GM19035 (cell line): ENCODE results near the gene CCHCR1.

Source experiments
- ATAC-seq: cut with Tn5 transposase; IDR thresholded peaks from one replicate; pipeline ENCODE4 v1.9.1; 2021; ENCODE audit not compliant: unreplicated experiment

CCHCR1 gene

GRCh38 chr6:31130751-31131150 is 26.9 kb downstream of the CCHCR1 start:
- no peak for ATAC-seq

- ATAC-seq = no peak
Measured at GRCh38 chr6:31129130-31129529, 28.5 kb downstream of the CCHCR1 start.

DNA sequence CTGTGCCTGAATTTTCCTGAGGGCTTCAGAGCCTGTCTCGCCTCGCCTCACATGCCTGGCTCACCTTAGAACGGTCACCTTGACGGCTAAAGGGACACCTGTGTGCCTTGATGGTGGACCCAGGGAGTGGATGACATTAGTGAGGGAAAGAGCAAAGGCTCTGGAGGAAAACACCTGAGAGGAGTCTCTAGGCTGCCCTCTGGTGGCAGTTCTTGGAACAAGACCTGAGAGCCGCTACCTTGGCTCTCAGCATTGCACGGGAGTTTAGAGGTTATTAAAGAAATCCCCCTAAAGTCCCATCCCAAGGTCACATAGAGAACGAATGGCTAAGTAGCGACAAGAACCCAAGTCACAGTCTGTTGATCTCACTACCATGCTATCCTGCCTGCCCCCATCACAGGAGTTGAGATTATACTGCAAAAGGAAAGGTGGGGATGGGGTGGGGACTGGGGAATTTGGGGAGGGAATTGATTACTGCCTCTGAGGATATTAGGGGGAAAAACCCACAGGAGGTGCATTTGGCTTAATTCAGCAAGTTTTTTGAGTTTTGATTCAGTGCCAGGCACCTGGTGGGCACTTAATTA is 29.4 kb downstream of the CCHCR1 start:
- no peak for ATAC-seq

GRCh38 chr6:31126396-31127175 is 31.0 kb downstream of the CCHCR1 start:
- ATAC-seq = no peak

DNA sequence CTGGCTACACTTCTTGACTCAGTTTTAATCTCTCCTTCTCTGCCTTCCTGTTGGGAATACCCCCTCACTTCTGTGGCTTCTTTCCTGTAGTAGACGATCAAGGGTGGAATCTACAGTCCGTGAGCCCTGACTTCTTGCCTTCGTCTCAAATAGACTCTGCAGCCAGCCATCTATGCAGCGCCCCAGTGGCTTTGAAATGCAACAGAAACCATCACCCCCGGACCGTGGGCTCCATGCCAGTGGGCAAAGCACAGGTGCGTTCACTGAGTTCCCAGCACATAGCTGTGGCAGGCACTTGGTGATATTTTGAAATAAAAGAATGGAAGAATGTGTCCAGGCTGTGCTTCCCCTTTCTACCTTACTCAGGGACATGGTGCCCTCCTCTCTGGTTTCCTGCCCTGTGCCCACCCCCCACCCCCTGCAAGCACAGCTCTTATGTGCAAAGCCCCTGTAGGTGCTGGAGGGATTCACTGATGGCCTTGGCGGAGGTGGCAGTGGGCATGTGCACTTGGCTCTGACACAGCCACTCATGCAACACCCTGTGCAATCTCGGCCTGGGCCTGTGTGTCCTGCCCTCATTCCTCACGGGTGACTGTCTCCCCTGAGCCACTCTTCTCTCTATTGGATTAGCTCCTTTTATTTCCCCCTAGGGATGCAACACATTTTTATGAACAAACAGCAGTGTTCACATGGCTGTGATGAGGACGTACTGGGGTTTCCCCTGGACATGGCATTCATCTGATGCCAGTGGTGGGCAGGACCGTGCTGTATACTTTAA is 31.8 kb downstream of the CCHCR1 start:
- no peak for ATAC-seq

- no peak for ATAC-seq
Measured at GRCh38 chr6:31125162-31125561, 32.4 kb downstream of the CCHCR1 start.

DNA sequence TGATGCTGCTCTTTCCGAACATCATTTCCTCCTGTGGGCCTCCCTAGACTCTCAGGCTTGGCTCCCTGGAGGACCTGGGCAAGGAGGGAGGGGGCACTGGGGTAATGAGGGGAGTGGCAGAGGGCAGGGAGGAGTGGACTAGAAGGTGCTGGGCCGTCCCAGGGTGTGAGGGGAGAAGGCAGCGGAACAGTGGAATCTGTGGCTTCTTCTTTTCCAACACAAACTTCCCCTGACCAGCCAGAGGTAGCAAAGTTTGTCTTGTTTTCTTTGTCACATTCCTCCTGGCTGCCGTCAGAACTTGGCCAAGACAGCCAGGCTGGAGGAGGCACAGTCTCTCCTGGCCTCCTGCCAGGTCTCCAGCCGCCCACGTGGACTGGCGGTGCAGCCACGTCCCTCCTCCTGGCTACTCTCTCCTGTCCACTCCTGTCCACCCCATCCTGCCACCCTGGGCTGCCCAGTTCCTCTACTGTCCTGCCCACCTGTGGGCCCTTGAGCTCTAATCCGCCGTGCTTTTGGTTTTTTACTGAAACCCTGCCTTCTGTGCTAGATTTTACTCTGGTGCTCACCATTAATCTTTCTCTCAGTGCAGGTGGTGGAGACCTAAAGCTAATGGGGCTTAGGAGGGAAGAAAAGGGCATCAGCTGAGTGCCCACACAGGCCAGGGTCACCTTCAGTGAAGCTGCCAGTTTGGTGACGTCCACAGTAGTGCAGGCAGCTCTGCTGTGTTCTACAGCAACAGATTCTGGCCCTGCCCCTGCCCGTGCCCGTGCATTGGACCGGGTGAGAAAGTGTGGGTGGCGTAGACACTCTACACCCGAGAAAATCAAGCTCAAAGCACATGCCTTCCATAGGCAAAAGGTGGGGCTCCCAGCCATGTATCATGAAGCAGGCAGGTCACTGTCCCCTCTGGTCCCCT is 34.6 kb downstream of the CCHCR1 start:
- no peak for ATAC-seq

DNA sequence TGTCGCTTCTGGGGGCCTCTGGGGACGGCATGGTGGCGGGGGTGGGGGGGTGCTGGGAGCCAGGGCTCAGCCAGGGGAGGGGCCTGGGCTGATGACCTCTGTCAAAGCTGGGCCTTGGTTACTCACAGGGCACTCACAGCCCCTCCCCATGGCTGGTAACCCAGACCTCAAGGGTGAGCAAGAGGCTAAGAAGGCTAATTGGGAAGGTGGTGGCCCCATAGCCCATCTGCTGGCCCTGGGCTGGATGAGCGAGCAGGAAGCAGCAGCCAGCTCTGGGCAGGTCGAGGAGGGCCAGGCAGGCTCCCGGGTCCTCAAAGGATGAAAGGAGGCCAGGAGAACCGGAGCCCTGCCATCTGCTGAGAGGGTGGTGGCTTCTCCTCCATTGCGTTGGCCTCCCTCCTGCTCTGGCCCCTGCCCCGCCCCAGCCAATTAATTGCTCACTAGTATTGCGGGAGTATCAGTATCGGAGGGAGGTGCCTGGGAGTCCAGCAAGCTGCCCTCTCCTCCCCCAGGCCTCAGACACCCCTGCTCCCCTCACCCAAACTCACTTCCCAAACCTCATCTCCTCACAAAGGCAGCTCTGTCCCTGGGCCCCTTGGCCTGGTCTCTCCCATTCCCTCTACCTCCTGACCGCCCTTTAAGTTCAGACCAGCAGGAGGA is 36.3 kb downstream of the CCHCR1 start:
- no peak for ATAC-seq

DNA sequence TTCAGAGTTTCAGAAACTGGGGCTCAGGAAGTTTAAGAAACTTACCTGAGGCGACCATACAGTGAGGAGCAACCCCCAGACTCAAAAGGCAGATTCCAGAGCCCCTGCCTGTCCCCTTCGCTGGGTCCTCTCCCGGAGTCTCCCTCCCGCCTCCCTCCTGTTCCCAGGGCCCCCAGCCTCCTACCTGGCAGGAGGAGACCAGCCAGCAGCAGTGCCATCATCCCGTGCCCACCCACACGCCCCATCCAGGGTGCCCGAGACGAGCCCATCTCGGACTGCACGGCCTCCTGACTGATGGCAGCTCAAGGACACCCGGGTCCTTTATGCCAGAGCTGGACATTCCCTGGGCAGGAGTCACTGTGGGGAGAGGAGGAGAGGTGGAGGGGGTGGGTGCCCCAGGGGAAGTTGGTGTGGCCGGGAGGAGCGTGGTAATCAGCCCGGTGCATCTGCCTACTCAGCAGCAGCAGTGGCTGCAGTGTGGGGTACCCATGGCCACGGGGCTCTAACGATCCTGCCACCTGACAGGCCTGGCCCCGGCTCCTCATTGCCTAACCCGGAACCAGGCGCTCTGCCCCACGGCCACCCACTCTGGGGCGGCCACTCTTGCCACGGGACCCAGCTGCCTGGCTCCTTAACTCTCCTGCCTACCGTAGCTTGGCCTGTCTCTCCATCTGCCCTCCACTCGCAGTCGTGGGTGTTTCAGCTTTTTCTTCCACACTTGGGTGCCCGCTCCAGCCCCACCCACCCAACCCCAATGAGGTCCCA is 37.3 kb downstream of the CCHCR1 start, which contains the start of gene CDSN:
TSS of gene CDSN (minus strand) at position 296 of the 765 bp plus-strand sequence. CDS start at position 269, 27 bp downstream.
- no peak for ATAC-seq

DNA sequence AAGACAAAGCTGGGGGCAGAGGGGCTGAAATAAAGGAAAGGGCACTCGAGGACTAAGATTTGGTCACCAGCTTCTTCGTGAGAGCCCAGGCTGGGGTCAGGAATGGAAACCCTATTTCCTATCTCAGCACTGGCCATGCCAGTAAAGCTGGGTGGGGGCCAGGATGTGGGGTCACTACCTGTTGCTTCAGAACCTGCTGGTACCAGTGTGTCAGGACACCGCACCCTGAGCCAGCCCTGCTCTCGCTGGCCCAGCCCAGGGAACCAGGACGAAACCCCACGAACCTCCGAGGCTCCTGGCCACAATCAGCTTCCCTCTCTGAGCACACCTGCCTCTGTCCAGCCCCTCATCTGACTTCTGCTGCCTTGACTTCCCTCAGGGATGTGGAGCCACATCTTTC is 39.4 kb downstream of the CCHCR1 start:
- no peak for ATAC-seq

DNA sequence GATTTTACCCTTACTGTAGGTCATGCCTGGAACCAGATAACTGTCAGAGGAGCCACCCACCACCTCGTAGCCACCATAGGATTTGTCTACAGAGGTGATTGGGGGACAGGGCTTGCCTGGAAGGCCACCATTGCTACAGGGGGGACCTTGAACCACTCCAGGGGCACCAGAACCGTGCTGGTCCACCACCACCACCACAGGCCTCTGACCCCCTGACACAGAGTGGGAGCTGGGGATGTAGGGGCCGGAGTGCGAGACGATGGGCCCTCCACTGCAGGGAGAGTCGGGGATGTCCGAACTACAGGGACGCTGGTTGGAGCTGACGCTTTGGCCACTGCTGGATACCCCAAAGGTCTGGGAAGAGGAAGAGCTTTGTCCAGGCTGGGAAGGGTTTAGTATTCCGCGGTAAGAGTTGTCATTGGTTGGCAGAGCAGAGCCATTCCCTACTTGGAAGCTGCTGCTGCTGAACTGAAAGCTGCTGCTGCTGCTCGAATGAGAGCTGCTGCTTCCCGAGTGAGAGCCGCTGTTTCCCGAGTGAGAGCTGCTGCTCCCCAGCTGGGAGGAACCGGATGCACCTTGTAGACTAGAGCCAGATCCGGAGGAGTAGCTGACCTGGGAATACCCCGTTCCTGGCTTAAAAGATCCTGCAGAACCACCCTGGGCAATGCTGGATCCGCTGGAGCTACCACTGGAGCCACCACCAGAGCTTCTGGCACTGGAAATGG is 40.8 kb downstream of the CCHCR1 start:
- ATAC-seq = no peak

- ATAC-seq = no peak
Measured at GRCh38 chr6:31115941-31116560, 41.6 kb downstream of the CCHCR1 start.

GRCh38 chr6:31114970-31115849 is 42.4 kb downstream of the CCHCR1 start:
- ATAC-seq = no peak

- ATAC-seq = no peak
Measured at GRCh38 chr6:31114541-31114878, 43.1 kb downstream of the CCHCR1 start, which contains the start of gene PSORS1C1. Gene PSORS1C1 (plus strand): TSS chr6:31114800. CDS start chr6:31129633, 14,833 bp downstream.

- ATAC-seq = no peak
Measured at GRCh38 chr6:31113861-31114540, 43.6 kb downstream of the CCHCR1 start.

GRCh38 chr6:31112478-31112877 is 45.1 kb downstream of the CCHCR1 start, which contains the start of gene C6orf15:
Gene C6orf15 (minus strand): TSS chr6:31112575. CDS start chr6:31112555, 20 bp downstream.
- ATAC-seq = no peak

DNA sequence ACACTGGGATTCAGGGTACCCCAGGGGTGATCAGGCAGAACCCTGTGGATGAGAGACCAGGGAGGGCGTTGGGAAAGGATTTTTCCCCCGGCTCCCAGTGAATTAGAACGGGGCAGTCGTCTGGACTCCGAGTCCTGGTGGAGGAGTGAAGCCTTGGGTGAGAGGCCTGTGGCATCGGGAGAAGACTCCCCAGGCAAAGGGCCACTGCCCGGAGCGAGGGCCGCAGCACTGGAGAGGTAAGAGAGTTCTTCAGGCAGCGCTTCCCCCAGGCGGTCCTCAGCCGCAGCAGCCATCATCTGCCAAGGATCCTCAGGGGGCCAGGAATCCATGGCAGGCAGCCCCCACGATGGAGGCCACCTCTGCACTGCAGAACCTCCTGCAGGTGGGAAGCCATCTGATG is 45.9 kb downstream of the CCHCR1 start:
- ATAC-seq = no peak
